Astrocyte (in vitro differentiated cells and primary cell): ENCODE measurements around the gene PYGM.

ENCODE experiments used
- EZH2 ChIP-seq: IDR thresholded peaks from 2 replicates; pipeline ENCODE4 v1.6.1; 2012; ENCODE audit warnings: mild to moderate bottlenecking, low read length, inconsistent platforms; ENCODE audit not compliant: insufficient read depth
- TF ChIP-seq, protein P1 (sequence below): IDR thresholded peaks from 2 replicates; pipeline ENCODE4 v1.5.1; 2011; ENCODE audit warnings: low read depth, mild to moderate bottlenecking, inconsistent platforms, low read length, moderate library complexity; ENCODE audit not compliant: insufficient read depth

DNA sequence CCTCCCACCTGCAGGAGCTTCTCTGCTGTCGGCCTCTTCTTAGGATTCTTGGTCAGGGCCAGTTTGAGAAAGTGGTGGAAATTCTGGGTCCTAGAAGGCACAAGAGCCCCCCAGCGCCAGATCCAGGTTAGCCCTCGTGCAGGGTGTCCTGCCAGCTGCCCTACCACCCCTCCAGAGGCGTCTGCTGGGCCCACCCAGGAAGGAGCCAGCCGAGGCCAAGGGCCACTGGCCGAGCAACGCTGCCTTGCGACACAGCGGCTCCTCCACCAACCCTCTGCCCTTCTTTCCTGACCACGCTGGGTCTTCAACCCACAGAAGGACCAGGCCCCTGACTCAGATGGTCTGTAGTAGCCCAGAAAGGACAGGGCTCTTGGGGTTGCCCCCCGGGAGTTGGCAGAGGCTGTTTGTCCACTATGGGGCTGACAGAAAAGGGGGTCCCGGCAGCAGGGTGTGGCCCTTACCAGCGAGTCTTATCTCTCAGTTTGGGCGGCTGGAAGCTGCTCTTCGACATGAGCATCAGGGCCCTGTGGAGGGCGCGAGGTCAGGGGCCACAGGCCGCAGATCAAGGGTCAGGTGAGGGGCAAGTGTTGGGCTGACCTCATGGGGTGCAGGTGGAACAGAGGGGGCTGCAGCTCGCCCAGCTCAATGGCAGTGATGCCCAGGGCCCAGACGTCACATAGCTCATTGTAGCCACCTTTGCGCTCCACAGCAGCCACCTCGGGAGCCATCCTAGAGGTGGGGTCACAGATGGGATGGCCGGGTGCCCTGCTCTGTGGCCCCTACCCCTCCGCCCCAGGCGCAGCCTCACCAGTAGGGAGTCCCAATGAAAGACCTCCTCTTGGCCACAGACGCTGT, 40.8 kb upstream of the PYGM start:
- no peak for TF ChIP-seq EZH2
- TF ChIP-seq, protein P1, sequence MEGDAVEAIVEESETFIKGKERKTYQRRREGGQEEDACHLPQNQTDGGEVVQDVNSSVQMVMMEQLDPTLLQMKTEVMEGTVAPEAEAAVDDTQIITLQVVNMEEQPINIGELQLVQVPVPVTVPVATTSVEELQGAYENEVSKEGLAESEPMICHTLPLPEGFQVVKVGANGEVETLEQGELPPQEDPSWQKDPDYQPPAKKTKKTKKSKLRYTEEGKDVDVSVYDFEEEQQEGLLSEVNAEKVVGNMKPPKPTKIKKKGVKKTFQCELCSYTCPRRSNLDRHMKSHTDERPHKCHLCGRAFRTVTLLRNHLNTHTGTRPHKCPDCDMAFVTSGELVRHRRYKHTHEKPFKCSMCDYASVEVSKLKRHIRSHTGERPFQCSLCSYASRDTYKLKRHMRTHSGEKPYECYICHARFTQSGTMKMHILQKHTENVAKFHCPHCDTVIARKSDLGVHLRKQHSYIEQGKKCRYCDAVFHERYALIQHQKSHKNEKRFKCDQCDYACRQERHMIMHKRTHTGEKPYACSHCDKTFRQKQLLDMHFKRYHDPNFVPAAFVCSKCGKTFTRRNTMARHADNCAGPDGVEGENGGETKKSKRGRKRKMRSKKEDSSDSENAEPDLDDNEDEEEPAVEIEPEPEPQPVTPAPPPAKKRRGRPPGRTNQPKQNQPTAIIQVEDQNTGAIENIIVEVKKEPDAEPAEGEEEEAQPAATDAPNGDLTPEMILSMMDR = no peak
